Fibroblast of lung (primary cell): ENCODE data around the gene SUN3. TPM values are rescaled to one million over a fixed set of nuclear protein-coding genes. Genes with fewer than 3 reads are reported as not detected.

Source experiments
- DNase-seq, 2 donors: peaks; one replicate each; pipeline versions ENCODE4 v3.0.0 to v3.0.0-alpha.2; 2010; ENCODE audit warnings: low read depth in 2 of 2
- H2AFZ ChIP-seq: 2 replicates; pipeline ENCODE4 v1.5.1; 2012; ENCODE audit warnings: low read length, control low read depth, inconsistent platforms
- H3K27ac ChIP-seq: 2 replicates; pipeline ENCODE4 v1.5.1; 2011; ENCODE audit warnings: low read length, control low read depth; ENCODE audit not compliant: insufficient read depth
- H3K27me3 ChIP-seq: 2 replicates; pipeline ENCODE4 v1.5.1; 2011; ENCODE audit warnings: mild to moderate bottlenecking, low read length; ENCODE audit not compliant: control insufficient read depth, insufficient read depth
- H3K36me3 ChIP-seq: 2 replicates; pipeline ENCODE4 v1.5.1; 2011; ENCODE audit warnings: low read length; ENCODE audit not compliant: control insufficient read depth, insufficient read depth
- H3K4me1 ChIP-seq: 2 replicates; pipeline ENCODE4 v1.5.1; 2011; ENCODE audit warnings: low read length; ENCODE audit not compliant: control insufficient read depth, insufficient read depth; ENCODE audit errors: extremely low read depth
- H3K4me2 ChIP-seq: 2 replicates; pipeline ENCODE4 v1.5.1; 2011; ENCODE audit warnings: low read length, control low read depth; ENCODE audit not compliant: insufficient read depth; ENCODE audit errors: extremely low read depth
- H3K4me3 ChIP-seq, 4 experiments: fragments of 200-600 bp in 1 of 4; sonication (generic) in 1 of 4; replicated peaks in 1 of 4; 2 replicates each; pipeline ENCODE4 v1.5.1; 2011 to 2016; ENCODE audit warnings: low read length in 4 of 4, low read depth in 3 of 4, mild to moderate bottlenecking in 3 of 4, control low read depth in 2 of 4, inconsistent platforms in 1 of 4, mixed read lengths in 1 of 4; ENCODE audit not compliant: insufficient read depth in 1 of 4; ENCODE audit errors: control extremely low read depth in 1 of 4
- H3K79me2 ChIP-seq: 2 replicates; pipeline ENCODE4 v1.5.1; 2012; ENCODE audit warnings: mild to moderate bottlenecking, low read length, inconsistent platforms; ENCODE audit not compliant: control insufficient read depth, insufficient read depth
- H3K9ac ChIP-seq: 2 replicates; pipeline ENCODE4 v1.5.1; 2011; ENCODE audit warnings: mild to moderate bottlenecking, low read length, control low read depth; ENCODE audit not compliant: insufficient read depth
- H3K9me3 ChIP-seq: 2 replicates; pipeline ENCODE4 v1.5.1; 2012; ENCODE audit warnings: low read depth, low read length; ENCODE audit not compliant: control insufficient read depth, insufficient read depth
- H4K20me1 ChIP-seq: 2 replicates; pipeline ENCODE4 v1.5.1; 2011; ENCODE audit warnings: low read length; ENCODE audit not compliant: control insufficient read depth, insufficient read depth; ENCODE audit errors: extremely low read depth
- EZH2 ChIP-seq: IDR thresholded peaks from 2 replicates; pipeline ENCODE4 v1.5.1; 2012; ENCODE audit warnings: low read length, control low read depth, mild to moderate bottlenecking; ENCODE audit errors: missing control alignments
- polyA plus RNA-seq, 2 donors: library from polyadenylated mRNA; depleted of rRNA in 1 of 2; stranded (reverse) in 1 of 2; unstranded in 1 of 2; fragments of >200 nt; gene quantifications; 2 replicates each; pipeline ENCODE4 v1.2.1, GENCODE V29; 2011 to 2012; ENCODE audit warnings: missing spikeins in 1 of 2
- total RNA-seq: library from RNA; depleted of rRNA; stranded (reverse); fragments of >200 nt; gene quantifications from 2 replicates; pipeline ENCODE4 v1.2.1, GENCODE V29; 2014
- TF ChIP-seq, protein P1 (sequence below), 2 donors: IDR thresholded peaks in 1 of 2; conservative IDR thresholded peaks in 1 of 2; 1 replicate in 1 of 2; 2 replicates in 1 of 2; pipeline ENCODE4 v1.5.1; 2011 to 2012; ENCODE audit warnings: low read length in 2 of 2, control low read depth in 1 of 2, inconsistent platforms in 1 of 2, low read depth in 1 of 2, mild to moderate bottlenecking in 1 of 2

The SUN3 gene
- total and polyA plus RNA-seq, 2 donors (not counting 1 experiment from before 2014, with no cell fraction given) = not detected

GRCh38 chr7:47962262-47962661 lies 66.6 kb downstream of the SUN3 start:
- H3K79me2 ChIP-seq = no peaks in the 10 kb centered on the region
- H3K27me3 ChIP-seq = no peaks in the 10 kb centered on the region
- H3K4me2 ChIP-seq = no peak overlapping the region
- no peak overlapping the region for H3K4me3 ChIP-seq
- DNase-seq = no peak
- H3K9me3 ChIP-seq = no peaks in the 10 kb centered on the region
- no peaks in the 10 kb centered on the region for H4K20me1 ChIP-seq
- H3K36me3 ChIP-seq = peaks cover 19% of the 10 kb centered on the region
- no peak overlapping the region for H3K9ac ChIP-seq
- TF ChIP-seq, protein P1, sequence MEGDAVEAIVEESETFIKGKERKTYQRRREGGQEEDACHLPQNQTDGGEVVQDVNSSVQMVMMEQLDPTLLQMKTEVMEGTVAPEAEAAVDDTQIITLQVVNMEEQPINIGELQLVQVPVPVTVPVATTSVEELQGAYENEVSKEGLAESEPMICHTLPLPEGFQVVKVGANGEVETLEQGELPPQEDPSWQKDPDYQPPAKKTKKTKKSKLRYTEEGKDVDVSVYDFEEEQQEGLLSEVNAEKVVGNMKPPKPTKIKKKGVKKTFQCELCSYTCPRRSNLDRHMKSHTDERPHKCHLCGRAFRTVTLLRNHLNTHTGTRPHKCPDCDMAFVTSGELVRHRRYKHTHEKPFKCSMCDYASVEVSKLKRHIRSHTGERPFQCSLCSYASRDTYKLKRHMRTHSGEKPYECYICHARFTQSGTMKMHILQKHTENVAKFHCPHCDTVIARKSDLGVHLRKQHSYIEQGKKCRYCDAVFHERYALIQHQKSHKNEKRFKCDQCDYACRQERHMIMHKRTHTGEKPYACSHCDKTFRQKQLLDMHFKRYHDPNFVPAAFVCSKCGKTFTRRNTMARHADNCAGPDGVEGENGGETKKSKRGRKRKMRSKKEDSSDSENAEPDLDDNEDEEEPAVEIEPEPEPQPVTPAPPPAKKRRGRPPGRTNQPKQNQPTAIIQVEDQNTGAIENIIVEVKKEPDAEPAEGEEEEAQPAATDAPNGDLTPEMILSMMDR (conservative IDR thresholded peaks at IDR 0.05 in 1 of 2, IDR thresholded peaks at IDR 0.05 in 1 of 2; ENCODE audit: low read depth in 1 of 2, low read length in 2 of 2) = no peak
- TF ChIP-seq EZH2 = no peak
- H2AFZ ChIP-seq = no peak overlapping the region
- no peaks in the 10 kb centered on the region for H3K4me1 ChIP-seq
- H3K27ac ChIP-seq = no peak overlapping the region

DNA sequence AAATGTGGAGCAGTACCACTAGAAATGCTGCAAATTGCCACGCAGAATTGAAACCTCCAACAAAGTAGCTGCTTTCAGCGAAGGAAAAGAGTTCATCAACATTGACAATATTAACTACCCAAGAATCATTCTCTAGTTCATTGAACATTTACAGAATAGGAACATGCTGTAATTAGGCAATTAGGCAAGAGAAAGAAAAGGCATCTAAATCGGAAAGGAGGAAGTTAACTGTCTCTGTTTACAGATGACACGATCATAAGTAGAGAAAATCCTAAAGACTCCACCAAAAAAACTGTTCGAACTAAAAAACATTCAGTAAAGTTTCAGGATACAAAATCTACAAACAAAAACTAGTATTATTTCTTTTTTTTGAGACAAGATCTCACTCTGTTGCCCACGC lies 71.8 kb downstream of the SUN3 start:
- Histone ChIP-seq H3K4me3 (no peak overlapping the region), H3K9ac (no peak overlapping the region), H3K36me3 (peaks cover 2% of the 10 kb centered on the region), H3K4me1 (no peaks in the 10 kb centered on the region), H2AFZ (no peak overlapping the region), H4K20me1 (no peaks in the 10 kb centered on the region), H3K27me3 (no peaks in the 10 kb centered on the region), H3K27ac (no peak overlapping the region), H3K4me2 (no peak overlapping the region), H3K9me3 (no peaks in the 10 kb centered on the region), H3K79me2 (no peaks in the 10 kb centered on the region)
- DNase-seq = no peak
- TF ChIP-seq EZH2 = no peak
- TF ChIP-seq, protein P1 (conservative IDR thresholded peaks at IDR 0.05 in 1 of 2, IDR thresholded peaks at IDR 0.05 in 1 of 2; ENCODE audit: low read depth in 1 of 2, low read length in 2 of 2) = no peak

DNA sequence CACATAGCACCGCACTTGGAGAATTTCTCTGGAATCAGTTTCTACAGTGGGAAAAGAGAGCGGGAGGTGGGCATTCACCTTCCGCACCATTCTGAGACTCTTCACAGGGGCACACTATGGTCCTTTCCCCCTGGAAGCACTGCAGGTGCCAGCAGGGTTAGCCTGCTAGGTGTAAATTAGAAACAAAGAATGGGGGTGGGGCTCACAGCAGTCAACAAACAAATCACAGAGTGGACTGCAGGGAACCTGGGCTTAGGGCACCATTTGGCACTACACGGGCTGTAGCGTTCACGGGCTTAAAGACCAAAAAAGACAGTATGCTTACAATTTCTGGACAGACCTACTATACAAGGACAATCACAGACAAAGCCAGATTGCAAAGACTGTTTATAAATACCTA lies 72.7 kb downstream of the SUN3 start:
- Histone ChIP-seq H3K27me3 (no peaks in the 10 kb centered on the region), H3K27ac (no peak overlapping the region), H2AFZ (no peak overlapping the region), H3K4me2 (no peak overlapping the region), H3K9ac (no peak overlapping the region), H4K20me1 (no peaks in the 10 kb centered on the region), H3K4me3 (no peak overlapping the region), H3K79me2 (no peaks in the 10 kb centered on the region), H3K4me1 (no peaks in the 10 kb centered on the region), H3K9me3 (no peaks in the 10 kb centered on the region), H3K36me3 (no peaks in the 10 kb centered on the region)
- no peak for DNase-seq
- TF ChIP-seq, protein P1 (conservative IDR thresholded peaks at IDR 0.05 in 1 of 2, IDR thresholded peaks at IDR 0.05 in 1 of 2; ENCODE audit: low read depth in 1 of 2, low read length in 2 of 2) = no peak
- no peak for TF ChIP-seq EZH2
